Measurements from ENCODE around the gene TMEM184A. TPM values are rescaled to one million over a fixed set of nuclear protein-coding genes. Genes with fewer than 3 reads are reported as not detected.

TMEM184A gene
- total and polyA plus RNA-seq, 2 of the 8 experiments (the other 6 are each of a cell fraction or from before 2014, with no cell fraction given), result 1.8 to 2.1 TPM

GRCh38 chr7:1495564-1496242 lies 60.3 kb downstream of the TMEM184A start:
- Histone ChIP-seq H4K20me1 (replicated peaks in 1 of 2; ENCODE audit: control insufficient read depth in 1 of 2, insufficient read depth in 2 of 2, low read length in 2 of 2) (peaks cover 8 to 11% of the 10 kb centered on the region in 2 experiments), H3K79me1 (ENCODE audit: low read depth, low read length) (peaks cover 1% of the 10 kb centered on the region; the same call in 1 of the 2 replicates), H2BK120ac (replicated peaks; ENCODE audit: low read depth, low read length) (no peak overlapping the region), H3K27ac (ENCODE audit: low read depth, low read length) (no peak overlapping the region), H3K36me3 (ENCODE audit: control insufficient read depth in 2 of 4, insufficient read depth in 4 of 4, low read length in 3 of 4) (peaks cover 6 to 76% (median 44%) of the 10 kb centered on the region in 4 experiments; a peak in 6 of 8 replicates), H2AFZ (ENCODE audit: low read length) (no peak overlapping the region), H4K91ac (replicated peaks; ENCODE audit: insufficient read length, low read length) (no peak overlapping the region), H2BK12ac (ENCODE audit: low read depth, low read length) (no peak overlapping the region), H4K5ac (ENCODE audit: insufficient read length, low read depth, low read length) (no peak overlapping the region), H3K23ac (ENCODE audit: insufficient read length) (no peak overlapping the region), H3K9ac (replicated peaks in 1 of 4; ENCODE audit: extremely low read depth in 1 of 4, low read depth in 3 of 4, low read length in 3 of 4) (no peak overlapping the region), H2AK5ac (ENCODE audit: low read depth, low read length) (no peak overlapping the region), H4K8ac (ENCODE audit: extremely low read depth, insufficient read depth, low read length) (0 out of 2 replicates have a peak overlapping the region, but pooled peaks have one; percentile 14), H3K23me2 (ENCODE audit: low read depth, low read length) (no peaks in the 10 kb centered on the region), H3K56ac (replicated peaks; ENCODE audit: insufficient read length, low read depth, low read length) (no peak overlapping the region), H3K18ac (ENCODE audit: extremely low read depth, low read length) (no peak overlapping the region), H3K27me3 (replicated peaks in 1 of 4; ENCODE audit: control insufficient read depth in 3 of 4, extremely low read depth in 1 of 4, insufficient read depth in 3 of 4, low read length in 3 of 4) (no peaks in the 10 kb centered on the region), H2BK5ac (ENCODE audit: low read depth, low read length) (no peak overlapping the region), H3K4ac (replicated peaks; ENCODE audit: insufficient read length, low read depth, low read length) (no peak overlapping the region), H3K14ac (ENCODE audit: insufficient read length) (no peak overlapping the region), H2BK20ac (ENCODE audit: low read length) (no peak overlapping the region), H2BK15ac (ENCODE audit: low read length) (no peak overlapping the region), H3K79me2 (ENCODE audit: control insufficient read depth in 1 of 2, insufficient read depth in 2 of 2, low read length in 2 of 2) (no peaks in the 10 kb centered on the region; a peak in 1 of 4 replicates), H3K4me1 (replicated peaks in 1 of 4; ENCODE audit: control insufficient read depth in 3 of 4, insufficient read depth in 4 of 4, low read length in 3 of 4) (no peaks in the 10 kb centered on the region), H3K4me2 (ENCODE audit: insufficient read depth in 1 of 2, low read depth in 2 of 2, low read length in 2 of 2) (no peak overlapping the region), H3K9me3 (ENCODE audit: insufficient read depth in 2 of 2, low read depth in 1 of 2, low read length in 1 of 2) (no peaks in the 10 kb centered on the region), H3K4me3 (ENCODE audit: extremely low read depth in 1 of 4, insufficient read depth in 2 of 4, low read depth in 3 of 4, low read length in 4 of 4) (no peak overlapping the region)
- POLR2A ChIA-PET (ENCODE audit: partially characterized antibody), result interaction anchor here (0.8 to 2.9 kb wide), 4 partner anchors 18 to 30 kb away, joined by 3 to 17 read pairs (median 6); no protein-coding TSS in a partner anchor
- DNase-seq (ENCODE audit: low read depth in 1 of 2, low spot score in 2 of 2) (no peak), FAIRE-seq (no peak)
- WGBS, 2 experiments (ENCODE audit: extremely low coverage in 1 of 2, insufficient coverage in 1 of 2, insufficient read length in 1 of 2, insufficient replicate concordance in 2 of 2, low coverage in 1 of 2, low lambda C conversion rate in 2 of 2, missing lambda C conversion rate in 1 of 2), result 87% methylated on average over 29 of the region's 34 CpGs; no CpG with 5 or more reads in 1 of the 2 experiments
- TF ChIP-seq HDAC2 (IDR thresholded peaks at IDR 0.05; ENCODE audit: borderline replicate concordance in 1 of 2, low read depth in 2 of 2, low read length in 2 of 2) (no peak), MAX (IDR thresholded peaks at IDR 0.05) (no peak), CEBPB (IDR thresholded peaks at IDR 0.05; ENCODE audit: low read depth, low read length) (no peak), POU5F1 (IDR thresholded peaks at IDR 0.05; ENCODE audit: low read depth, low read length) (no peak), RFX5 (IDR thresholded peaks at IDR 0.05; ENCODE audit: borderline replicate concordance, low read depth, low read length) (no peak), TEAD4 (IDR thresholded peaks at IDR 0.05; ENCODE audit: low read depth, low read length) (no peak), JUND (IDR thresholded peaks at IDR 0.05; ENCODE audit: low read length) (no peak), CBX8 (IDR thresholded peaks at IDR 0.05; ENCODE audit: borderline replicate concordance, low read depth, low read length) (no peak), ASH2L (IDR thresholded peaks at IDR 0.05; ENCODE audit: low read length) (no peak), PHF8 (conservative IDR thresholded peaks at IDR 0.05; ENCODE audit: low read depth, low read length) (no peak)
- CTCF ChIA-PET (ENCODE audit: partially characterized antibody), result no interaction called here
